GM10266 (cell line): ENCODE measurements around the gene CD164L2.

Experiments
- DNase-seq: peaks from one replicate; pipeline ENCODE4 v3.0.0; 2012; ENCODE audit errors: extremely low spot score
- CTCF ChIP-seq: IDR thresholded peaks from 2 replicates; pipeline ENCODE4 v1.5.1; 2012; ENCODE audit warnings: mild to moderate bottlenecking, low read depth; ENCODE audit not compliant: control insufficient read depth, insufficient read depth; ENCODE audit errors: missing control alignments

CD164L2 gene

DNA sequence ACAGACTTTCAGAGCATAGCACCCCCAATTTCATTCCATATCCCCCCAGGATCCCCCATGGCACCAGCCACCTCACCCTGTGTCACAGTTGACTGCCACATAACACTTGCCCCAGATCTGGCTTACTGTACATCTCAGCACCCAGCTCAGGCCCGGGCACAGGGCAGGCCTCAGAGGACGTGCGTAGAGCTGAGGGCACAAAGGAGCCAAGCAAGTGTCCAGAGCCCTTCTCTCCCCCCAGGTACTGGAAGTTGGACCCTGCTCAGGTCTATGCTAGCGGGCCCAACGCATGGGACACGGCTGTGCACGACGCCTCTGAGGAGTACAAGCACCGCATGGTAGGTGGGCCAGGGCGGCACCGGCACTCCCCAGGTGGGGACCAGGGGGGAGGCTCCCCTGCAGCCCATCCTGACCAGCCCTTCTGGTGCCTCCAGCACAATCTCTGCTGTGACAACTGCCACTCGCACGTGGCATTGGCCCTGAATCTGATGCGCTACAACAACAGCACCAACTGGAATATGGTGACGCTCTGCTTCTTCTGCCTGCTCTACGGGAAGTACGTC lies 49.3 kb downstream of the CD164L2 start:
- DNase-seq: no peak
- no peak for TF ChIP-seq CTCF

GRCh38 chr1:27332536-27333281 lies 50.4 kb downstream of the CD164L2 start:
- peak; percentile 70 for DNase-seq
- peak; percentile 86 for TF ChIP-seq CTCF

DNA sequence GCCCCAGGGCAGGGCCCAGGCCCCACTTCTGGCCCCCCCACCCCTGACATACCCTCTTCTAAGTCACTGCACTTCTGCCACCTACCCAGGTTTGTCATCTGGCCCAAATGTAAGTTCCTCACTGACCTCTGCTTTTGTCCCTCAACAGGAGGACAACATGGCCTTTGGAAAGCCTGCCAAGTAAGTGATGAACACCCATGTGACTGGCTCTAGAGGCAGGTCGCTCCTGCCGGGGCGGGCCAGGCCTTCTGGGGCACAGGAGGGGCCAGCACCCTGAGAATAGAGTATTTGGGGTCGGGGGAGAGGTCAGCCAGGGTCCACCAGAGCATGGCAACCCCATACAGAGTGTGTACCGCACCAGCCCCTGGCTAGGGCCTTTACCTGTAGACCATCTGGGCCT lies 51.2 kb downstream of the CD164L2 start:
- TF ChIP-seq CTCF: no peak
- DNase-seq: no peak

- no peak for TF ChIP-seq CTCF
- no peak for DNase-seq
These were observed 51.7 kb downstream of the CD164L2 start for GRCh38 chr1:27331426-27331825.

- no peak for DNase-seq
- no peak for TF ChIP-seq CTCF
These were observed 52.3 kb downstream of the CD164L2 start for GRCh38 chr1:27330786-27331185.
